Measurements from ENCODE around the gene P2RX7.

DNA sequence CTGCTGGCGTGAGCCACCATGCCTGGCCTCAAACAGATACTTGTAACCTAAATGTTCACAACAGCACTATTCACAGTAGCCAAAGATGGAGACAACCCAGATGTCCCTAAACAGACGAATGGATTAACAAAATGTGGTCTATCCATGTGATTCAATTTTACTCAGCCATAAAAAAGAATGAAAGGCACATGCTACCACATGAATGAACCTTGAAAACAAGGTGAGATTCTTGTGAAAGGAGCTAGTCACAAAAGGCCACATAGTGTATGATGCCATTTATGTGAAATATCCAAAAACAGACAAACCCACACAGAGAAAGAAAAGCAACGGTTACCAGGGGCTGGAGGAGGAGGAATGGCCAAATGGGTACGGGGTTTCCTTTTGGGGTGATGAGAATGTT is 19.6 kb upstream of the P2RX7 start:
- TF ChIP-seq, protein P1, sequence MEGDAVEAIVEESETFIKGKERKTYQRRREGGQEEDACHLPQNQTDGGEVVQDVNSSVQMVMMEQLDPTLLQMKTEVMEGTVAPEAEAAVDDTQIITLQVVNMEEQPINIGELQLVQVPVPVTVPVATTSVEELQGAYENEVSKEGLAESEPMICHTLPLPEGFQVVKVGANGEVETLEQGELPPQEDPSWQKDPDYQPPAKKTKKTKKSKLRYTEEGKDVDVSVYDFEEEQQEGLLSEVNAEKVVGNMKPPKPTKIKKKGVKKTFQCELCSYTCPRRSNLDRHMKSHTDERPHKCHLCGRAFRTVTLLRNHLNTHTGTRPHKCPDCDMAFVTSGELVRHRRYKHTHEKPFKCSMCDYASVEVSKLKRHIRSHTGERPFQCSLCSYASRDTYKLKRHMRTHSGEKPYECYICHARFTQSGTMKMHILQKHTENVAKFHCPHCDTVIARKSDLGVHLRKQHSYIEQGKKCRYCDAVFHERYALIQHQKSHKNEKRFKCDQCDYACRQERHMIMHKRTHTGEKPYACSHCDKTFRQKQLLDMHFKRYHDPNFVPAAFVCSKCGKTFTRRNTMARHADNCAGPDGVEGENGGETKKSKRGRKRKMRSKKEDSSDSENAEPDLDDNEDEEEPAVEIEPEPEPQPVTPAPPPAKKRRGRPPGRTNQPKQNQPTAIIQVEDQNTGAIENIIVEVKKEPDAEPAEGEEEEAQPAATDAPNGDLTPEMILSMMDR (IDR thresholded peaks at IDR 0.05; ENCODE audit: low read length) = no peak
- no peak for TF ChIP-seq EZH2 (optimal IDR thresholded peaks at IDR 0.05; ENCODE audit: low read depth, low read length)
